Hepatocyte (in vitro differentiated cells): ENCODE measurements around the gene ANO2.

Experiments used
- EZH2phosphoT487 ChIP-seq: fragments of 200-600 bp; sonication (generic); IDR thresholded peaks from one replicate; pipeline ENCODE4 v1.6.1; 2018; ENCODE audit warnings: antibody characterized with exemption, mild to moderate bottlenecking, low read depth, moderate library complexity; ENCODE audit not compliant: unreplicated experiment, severe bottlenecking
- TF ChIP-seq, protein P1 (sequence below): fragments of 200-600 bp; sonication (generic); IDR thresholded peaks from 2 replicates; pipeline ENCODE4 v1.5.1; 2016; ENCODE audit warnings: antibody characterized with exemption, mild to moderate bottlenecking; ENCODE audit not compliant: poor library complexity

- TF ChIP-seq, protein P1, sequence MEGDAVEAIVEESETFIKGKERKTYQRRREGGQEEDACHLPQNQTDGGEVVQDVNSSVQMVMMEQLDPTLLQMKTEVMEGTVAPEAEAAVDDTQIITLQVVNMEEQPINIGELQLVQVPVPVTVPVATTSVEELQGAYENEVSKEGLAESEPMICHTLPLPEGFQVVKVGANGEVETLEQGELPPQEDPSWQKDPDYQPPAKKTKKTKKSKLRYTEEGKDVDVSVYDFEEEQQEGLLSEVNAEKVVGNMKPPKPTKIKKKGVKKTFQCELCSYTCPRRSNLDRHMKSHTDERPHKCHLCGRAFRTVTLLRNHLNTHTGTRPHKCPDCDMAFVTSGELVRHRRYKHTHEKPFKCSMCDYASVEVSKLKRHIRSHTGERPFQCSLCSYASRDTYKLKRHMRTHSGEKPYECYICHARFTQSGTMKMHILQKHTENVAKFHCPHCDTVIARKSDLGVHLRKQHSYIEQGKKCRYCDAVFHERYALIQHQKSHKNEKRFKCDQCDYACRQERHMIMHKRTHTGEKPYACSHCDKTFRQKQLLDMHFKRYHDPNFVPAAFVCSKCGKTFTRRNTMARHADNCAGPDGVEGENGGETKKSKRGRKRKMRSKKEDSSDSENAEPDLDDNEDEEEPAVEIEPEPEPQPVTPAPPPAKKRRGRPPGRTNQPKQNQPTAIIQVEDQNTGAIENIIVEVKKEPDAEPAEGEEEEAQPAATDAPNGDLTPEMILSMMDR = no peak
- TF ChIP-seq EZH2phosphoT487 = no peak
These were observed 211.8 kb downstream of the ANO2 start for GRCh38 chr12:5733136-5733755.
